Panc1 (cell line): ENCODE results near the gene TSNAXIP1. TPM values are rescaled to one million over a fixed set of nuclear protein-coding genes. Genes with fewer than 3 reads are reported as not detected.

Source experiments
- ATAC-seq: fragments of 200-7000 bp; cut with Tn5 transposase; 2 replicates; pipeline ENCODE4 v1.9.1; 2020; ENCODE audit warnings: mild to moderate bottlenecking, moderate library complexity
- BruUV-seq: library from RNA; stranded (reverse); fragments of 400-500 nt; replicated peaks from 2 replicates; lab custom pipeline; 2021; lab: Mats Ljungman, UMichigan
- CTCF ChIA-PET: fragments of 300-600 bp; sonication (Branson Sonifier 250); formaldehyde crosslinking; loops from one replicate; lab custom pipeline; 2022; ENCODE audit warnings: antibody characterized with exemption; lab: Charles Lee
- POLR2A ChIA-PET: fragments of 300-600 bp; sonication (Branson Sonifier 250); formaldehyde crosslinking; loops from one replicate; lab custom pipeline; 2022; ENCODE audit warnings: antibody characterized with exemption; lab: Charles Lee
- DNase-seq: peaks from one replicate; pipeline ENCODE4 v3.0.0-alpha.2; 2010; ENCODE audit warnings: low read depth, low spot score
- H3K27ac ChIP-seq: 2 replicates; pipeline ENCODE4 v1.5.1; 2011; ENCODE audit warnings: mild to moderate bottlenecking, low read length, inconsistent platforms
- H3K27me3 ChIP-seq: fragments of 200-500 bp; sonication (Bioruptor generic); 2 replicates; pipeline ENCODE4 v1.6.0; 2014; ENCODE audit warnings: low read length, inconsistent platforms; ENCODE audit not compliant: control insufficient read depth, insufficient read depth
- H3K36me3 ChIP-seq: fragments of 200-500 bp; sonication (Bioruptor generic); 2 replicates; pipeline ENCODE4 v1.5.1; 2014; ENCODE audit warnings: inconsistent platforms, mild to moderate bottlenecking, low read length, moderate library complexity; ENCODE audit not compliant: control insufficient read depth, insufficient read depth
- H3K4me1 ChIP-seq: 2 replicates; pipeline ENCODE4 v1.5.1; 2011; ENCODE audit warnings: inconsistent platforms, mild to moderate bottlenecking, low read length, moderate library complexity; ENCODE audit not compliant: control insufficient read depth, insufficient read depth
- H3K4me3 ChIP-seq, 2 experiments: 2 replicates each; pipeline ENCODE4 v1.5.1; 2011 to 2012; ENCODE audit warnings: low read depth in 2 of 2, low read length in 2 of 2, mild to moderate bottlenecking in 2 of 2, inconsistent platforms in 1 of 2, moderate library complexity in 1 of 2
- H3K9me3 ChIP-seq: fragments of 200-500 bp; sonication (Bioruptor generic); 2 replicates; pipeline ENCODE4 v1.5.1; 2014; ENCODE audit warnings: low read depth, mild to moderate bottlenecking, inconsistent platforms, low read length, moderate library complexity; ENCODE audit not compliant: control insufficient read depth, insufficient read depth
- POLR2AphosphoS5 ChIP-seq: IDR thresholded peaks from 2 replicates; pipeline ENCODE4 v1.6.1; 2012; ENCODE audit warnings: mild to moderate bottlenecking, low read depth, low read length, moderate library complexity
- SIN3A ChIP-seq: IDR thresholded peaks from 2 replicates; pipeline ENCODE4 v1.6.1; 2012; ENCODE audit warnings: low read depth, mild to moderate bottlenecking, low read length, moderate library complexity, borderline replicate concordance; ENCODE audit not compliant: insufficient read depth
- TCF7L2 ChIP-seq: IDR thresholded peaks from 2 replicates; pipeline ENCODE4 v1.6.1; 2011; ENCODE audit warnings: mild to moderate bottlenecking, low read depth, low read length, inconsistent platforms
- in situ Hi-C: cut with HindIII; loops from 2 replicates; pipeline ENCODE4 v1.10.0; 2016; ENCODE audit warnings: low sequenced_read_pairs, low pct_unique_long_range_greater_than_20kb
- intact Hi-C: fragments of 100-400 bp; cut with micrococcal nuclease; formaldehyde crosslinking; loops from one replicate; pipeline ENCODE4 v1.10.0; 2022; ENCODE audit not compliant: unreplicated experiment
- total RNA-seq: library from RNA; stranded (reverse); gene quantifications from one replicate; pipeline ENCODE4 v1.2.1, GENCODE V29; 2021; ENCODE audit not compliant: unreplicated experiment
- TF ChIP-seq, protein P1 (sequence below): fragments of 450-650 bp; IDR thresholded peaks from 2 replicates; pipeline ENCODE4 v1.5.1; 2017; ENCODE audit warnings: mild to moderate bottlenecking
- TF ChIP-seq, protein P2 (sequence below), 2 experiments: IDR thresholded peaks; 2 replicates each; pipeline ENCODE4 v1.6.1; 2011 to 2012; ENCODE audit warnings: low read depth in 2 of 2, control low read depth in 1 of 2, low read length in 1 of 2, mild to moderate bottlenecking in 1 of 2, moderate library complexity in 1 of 2; ENCODE audit not compliant: insufficient read depth in 1 of 2

The TSNAXIP1 gene
- total RNA-seq, 1 experiment from 2014 or later: 1.6 TPM

DNA sequence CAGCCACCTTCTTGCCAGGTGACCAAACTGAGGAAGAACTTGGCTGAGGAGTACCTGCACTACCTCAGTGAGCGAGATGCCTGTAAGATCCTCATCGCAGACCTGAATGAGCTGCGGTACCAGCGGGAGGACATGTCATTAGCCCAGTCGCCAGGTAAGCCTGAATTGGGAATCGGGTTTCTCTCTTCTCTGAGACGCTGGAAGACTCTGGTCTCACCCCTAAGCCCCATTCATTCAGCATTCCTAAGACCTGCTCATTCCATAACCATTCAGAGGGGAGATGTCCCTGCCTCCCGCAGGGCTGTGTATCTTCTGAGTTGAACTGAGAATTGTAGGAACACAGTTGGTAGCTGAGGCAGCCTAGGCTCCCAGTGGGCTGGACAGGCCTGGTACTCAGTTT lies 18.4 kb downstream of the TSNAXIP1 start:
- in situ Hi-C loops: no loop called here
- Histone ChIP-seq H3K9me3 (no peaks in the 10 kb centered on the region), H3K27ac (no peak overlapping the region), H3K4me1 (no peaks in the 10 kb centered on the region), H3K4me3 (no peak overlapping the region), H3K27me3 (no peaks in the 10 kb centered on the region), H3K36me3 (no peaks in the 10 kb centered on the region)
- no TSS peak for BruUV-seq
- DNase-seq (no peak), ATAC-seq (no peak)
- intact Hi-C loops: no loop called here
- ChIA-PET POLR2A (no interaction called here), CTCF (interaction anchor here (0.5 kb wide), 1 partner anchor 57 kb away, joined by 6 read pairs; no protein-coding TSS in a partner anchor)
- TF ChIP-seq, protein P1, sequence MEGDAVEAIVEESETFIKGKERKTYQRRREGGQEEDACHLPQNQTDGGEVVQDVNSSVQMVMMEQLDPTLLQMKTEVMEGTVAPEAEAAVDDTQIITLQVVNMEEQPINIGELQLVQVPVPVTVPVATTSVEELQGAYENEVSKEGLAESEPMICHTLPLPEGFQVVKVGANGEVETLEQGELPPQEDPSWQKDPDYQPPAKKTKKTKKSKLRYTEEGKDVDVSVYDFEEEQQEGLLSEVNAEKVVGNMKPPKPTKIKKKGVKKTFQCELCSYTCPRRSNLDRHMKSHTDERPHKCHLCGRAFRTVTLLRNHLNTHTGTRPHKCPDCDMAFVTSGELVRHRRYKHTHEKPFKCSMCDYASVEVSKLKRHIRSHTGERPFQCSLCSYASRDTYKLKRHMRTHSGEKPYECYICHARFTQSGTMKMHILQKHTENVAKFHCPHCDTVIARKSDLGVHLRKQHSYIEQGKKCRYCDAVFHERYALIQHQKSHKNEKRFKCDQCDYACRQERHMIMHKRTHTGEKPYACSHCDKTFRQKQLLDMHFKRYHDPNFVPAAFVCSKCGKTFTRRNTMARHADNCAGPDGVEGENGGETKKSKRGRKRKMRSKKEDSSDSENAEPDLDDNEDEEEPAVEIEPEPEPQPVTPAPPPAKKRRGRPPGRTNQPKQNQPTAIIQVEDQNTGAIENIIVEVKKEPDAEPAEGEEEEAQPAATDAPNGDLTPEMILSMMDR: no peak
- TF ChIP-seq SIN3A (no peak), TCF7L2 (no peak), POLR2AphosphoS5 (no peak)
- TF ChIP-seq, protein P2, sequence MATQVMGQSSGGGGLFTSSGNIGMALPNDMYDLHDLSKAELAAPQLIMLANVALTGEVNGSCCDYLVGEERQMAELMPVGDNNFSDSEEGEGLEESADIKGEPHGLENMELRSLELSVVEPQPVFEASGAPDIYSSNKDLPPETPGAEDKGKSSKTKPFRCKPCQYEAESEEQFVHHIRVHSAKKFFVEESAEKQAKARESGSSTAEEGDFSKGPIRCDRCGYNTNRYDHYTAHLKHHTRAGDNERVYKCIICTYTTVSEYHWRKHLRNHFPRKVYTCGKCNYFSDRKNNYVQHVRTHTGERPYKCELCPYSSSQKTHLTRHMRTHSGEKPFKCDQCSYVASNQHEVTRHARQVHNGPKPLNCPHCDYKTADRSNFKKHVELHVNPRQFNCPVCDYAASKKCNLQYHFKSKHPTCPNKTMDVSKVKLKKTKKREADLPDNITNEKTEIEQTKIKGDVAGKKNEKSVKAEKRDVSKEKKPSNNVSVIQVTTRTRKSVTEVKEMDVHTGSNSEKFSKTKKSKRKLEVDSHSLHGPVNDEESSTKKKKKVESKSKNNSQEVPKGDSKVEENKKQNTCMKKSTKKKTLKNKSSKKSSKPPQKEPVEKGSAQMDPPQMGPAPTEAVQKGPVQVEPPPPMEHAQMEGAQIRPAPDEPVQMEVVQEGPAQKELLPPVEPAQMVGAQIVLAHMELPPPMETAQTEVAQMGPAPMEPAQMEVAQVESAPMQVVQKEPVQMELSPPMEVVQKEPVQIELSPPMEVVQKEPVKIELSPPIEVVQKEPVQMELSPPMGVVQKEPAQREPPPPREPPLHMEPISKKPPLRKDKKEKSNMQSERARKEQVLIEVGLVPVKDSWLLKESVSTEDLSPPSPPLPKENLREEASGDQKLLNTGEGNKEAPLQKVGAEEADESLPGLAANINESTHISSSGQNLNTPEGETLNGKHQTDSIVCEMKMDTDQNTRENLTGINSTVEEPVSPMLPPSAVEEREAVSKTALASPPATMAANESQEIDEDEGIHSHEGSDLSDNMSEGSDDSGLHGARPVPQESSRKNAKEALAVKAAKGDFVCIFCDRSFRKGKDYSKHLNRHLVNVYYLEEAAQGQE (IDR thresholded peaks at IDR 0.05; ENCODE audit: insufficient read depth in 1 of 2, low read depth in 2 of 2, low read length in 1 of 2): no peak

DNA sequence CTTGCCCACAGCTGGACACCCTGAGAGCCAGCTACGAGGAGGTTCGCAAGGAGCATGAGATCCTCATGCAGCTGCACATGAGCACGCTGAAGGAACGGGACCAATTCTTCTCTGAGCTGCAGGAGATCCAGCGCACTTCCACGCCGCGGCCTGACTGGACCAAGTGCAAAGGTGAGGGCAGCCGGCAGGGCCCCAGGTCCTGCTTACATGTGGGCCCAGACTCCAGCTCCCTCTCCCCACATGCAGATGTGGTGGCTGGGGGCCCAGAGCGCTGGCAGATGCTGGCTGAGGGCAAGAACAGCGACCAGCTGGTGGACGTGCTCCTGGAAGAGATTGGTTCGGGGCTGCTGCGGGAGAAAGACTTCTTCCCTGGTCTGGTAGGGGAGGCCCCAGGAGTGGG lies 19.2 kb downstream of the TSNAXIP1 start:
- Histone ChIP-seq H3K36me3 (no peaks in the 10 kb centered on the region; the same call in 1 of the 2 replicates), H3K27ac (no peak overlapping the region), H3K27me3 (no peaks in the 10 kb centered on the region), H3K4me1 (no peaks in the 10 kb centered on the region), H3K4me3 (no peak overlapping the region), H3K9me3 (no peaks in the 10 kb centered on the region)
- DNase-seq (no peak), ATAC-seq (no peak)
- intact Hi-C loops: no loop called here
- CTCF ChIA-PET: no interaction called here
- in situ Hi-C loops: no loop called here
- no peak for TF ChIP-seq TCF7L2
- POLR2A ChIA-PET: no interaction called here
- no TSS peak for BruUV-seq

DNA sequence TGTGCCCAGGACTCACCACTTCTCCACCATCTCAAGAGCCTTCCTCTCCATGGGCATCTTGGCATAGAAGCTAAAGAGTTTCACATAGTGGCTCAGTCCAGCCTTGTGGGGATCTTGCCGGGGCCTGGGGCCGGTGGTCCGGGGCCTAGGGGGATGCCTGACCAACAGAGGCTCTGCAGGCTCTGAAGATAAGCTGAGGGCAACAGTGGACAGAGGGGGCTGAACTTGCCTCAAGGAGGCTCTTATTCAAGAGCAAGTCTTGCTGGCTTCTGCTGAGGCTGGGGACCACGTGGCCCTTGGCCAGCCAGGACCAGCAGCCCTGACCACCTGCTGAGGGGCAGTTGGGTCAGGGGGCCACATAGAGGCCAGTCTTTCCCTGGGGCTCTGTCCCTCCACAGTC lies 22.0 kb downstream of the TSNAXIP1 start:
- CTCF ChIA-PET: no interaction called here
- in situ Hi-C loops: no loop called here

More for the DNA sequence above, 22.0 kb downstream of the TSNAXIP1 start:
- Histone ChIP-seq H3K4me3 (no peak overlapping the region), H3K27me3 (no peaks in the 10 kb centered on the region), H3K36me3 (peaks cover 2% of the 10 kb centered on the region; the same call in 1 of the 2 replicates), H3K4me1 (peaks cover 9% of the 10 kb centered on the region; the same call in 1 of the 2 replicates), H3K27ac (no peak overlapping the region), H3K9me3 (no peaks in the 10 kb centered on the region)
- no peak for ATAC-seq
- POLR2A ChIA-PET: no interaction called here
- intact Hi-C loops: no loop called here
- no TSS peak for BruUV-seq
- no peak for TF ChIP-seq TCF7L2
- TF ChIP-seq, protein P2 (IDR thresholded peaks at IDR 0.05; ENCODE audit: insufficient read depth in 1 of 2, low read depth in 2 of 2, low read length in 1 of 2): no peak
- no peak for TF ChIP-seq POLR2AphosphoS5
- TF ChIP-seq, protein P1: no peak
- no peak for TF ChIP-seq SIN3A
- DNase-seq: no peak
